ENCODE measurements around the gene RSRC1.

DNA sequence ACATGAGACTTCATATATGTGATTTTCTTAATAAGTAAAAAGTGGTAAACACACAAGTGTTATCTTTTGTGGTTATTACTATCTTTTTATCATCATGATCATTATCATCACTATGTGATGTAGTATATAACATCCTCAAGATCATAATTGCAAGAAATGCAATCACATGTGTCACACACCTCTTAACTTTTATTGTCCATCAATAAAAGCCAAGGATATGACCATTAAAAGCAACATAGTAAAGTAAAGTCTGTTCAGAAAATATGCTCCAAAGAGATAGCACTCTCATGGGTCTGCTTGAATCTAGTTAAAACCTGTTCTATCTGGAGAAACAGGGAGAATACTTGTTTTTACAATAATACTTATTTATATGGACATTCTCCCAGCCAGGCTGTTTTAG, 308.1 kb downstream of the RSRC1 start:
- TF ChIP-seq, protein P1, sequence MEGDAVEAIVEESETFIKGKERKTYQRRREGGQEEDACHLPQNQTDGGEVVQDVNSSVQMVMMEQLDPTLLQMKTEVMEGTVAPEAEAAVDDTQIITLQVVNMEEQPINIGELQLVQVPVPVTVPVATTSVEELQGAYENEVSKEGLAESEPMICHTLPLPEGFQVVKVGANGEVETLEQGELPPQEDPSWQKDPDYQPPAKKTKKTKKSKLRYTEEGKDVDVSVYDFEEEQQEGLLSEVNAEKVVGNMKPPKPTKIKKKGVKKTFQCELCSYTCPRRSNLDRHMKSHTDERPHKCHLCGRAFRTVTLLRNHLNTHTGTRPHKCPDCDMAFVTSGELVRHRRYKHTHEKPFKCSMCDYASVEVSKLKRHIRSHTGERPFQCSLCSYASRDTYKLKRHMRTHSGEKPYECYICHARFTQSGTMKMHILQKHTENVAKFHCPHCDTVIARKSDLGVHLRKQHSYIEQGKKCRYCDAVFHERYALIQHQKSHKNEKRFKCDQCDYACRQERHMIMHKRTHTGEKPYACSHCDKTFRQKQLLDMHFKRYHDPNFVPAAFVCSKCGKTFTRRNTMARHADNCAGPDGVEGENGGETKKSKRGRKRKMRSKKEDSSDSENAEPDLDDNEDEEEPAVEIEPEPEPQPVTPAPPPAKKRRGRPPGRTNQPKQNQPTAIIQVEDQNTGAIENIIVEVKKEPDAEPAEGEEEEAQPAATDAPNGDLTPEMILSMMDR (IDR thresholded peaks at IDR 0.05): no peak
- TF ChIP-seq POLR2A (IDR thresholded peaks at IDR 0.05) (no peak), POLR2AphosphoS5 (IDR thresholded peaks at IDR 0.05; ENCODE audit: insufficient read depth in 1 of 2, low read depth in 1 of 2) (no peak)
